ENCODE results near the gene RASGRF1.
"Not testable (repeated sequence)": the region's sequence is repeated elsewhere in the genome, so short reads cannot be mapped to it uniquely, and the experiment has no call there.

Gene RASGRF1

DNA sequence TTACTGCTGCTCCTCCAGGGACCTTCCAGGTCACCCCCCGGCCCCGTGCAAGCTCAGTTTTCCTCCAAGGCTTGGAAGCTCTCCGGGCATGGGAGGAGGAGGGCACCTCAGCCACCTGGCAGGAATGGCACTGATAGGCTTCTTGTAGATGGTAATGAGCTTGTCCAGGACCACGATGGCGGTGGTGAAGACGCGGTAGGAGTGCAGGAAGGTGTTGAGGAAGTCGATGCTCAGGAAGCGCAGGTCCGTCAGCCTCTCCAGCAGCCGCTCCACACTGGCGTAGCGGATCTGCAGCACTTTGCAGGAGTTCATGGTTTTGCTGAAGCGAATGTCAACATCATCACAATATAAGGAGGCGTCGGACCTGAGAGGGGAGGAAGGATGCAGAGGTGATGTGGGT lies 84.5 kb downstream of the RASGRF1 start:
- DNase-seq (ENCODE audit: low read depth) = no peak

GRCh38 chr15:79004336-79004735 lies 86.2 kb downstream of the RASGRF1 start:
- DNase-seq (ENCODE audit: low read depth) = peak; percentile 82

DNA sequence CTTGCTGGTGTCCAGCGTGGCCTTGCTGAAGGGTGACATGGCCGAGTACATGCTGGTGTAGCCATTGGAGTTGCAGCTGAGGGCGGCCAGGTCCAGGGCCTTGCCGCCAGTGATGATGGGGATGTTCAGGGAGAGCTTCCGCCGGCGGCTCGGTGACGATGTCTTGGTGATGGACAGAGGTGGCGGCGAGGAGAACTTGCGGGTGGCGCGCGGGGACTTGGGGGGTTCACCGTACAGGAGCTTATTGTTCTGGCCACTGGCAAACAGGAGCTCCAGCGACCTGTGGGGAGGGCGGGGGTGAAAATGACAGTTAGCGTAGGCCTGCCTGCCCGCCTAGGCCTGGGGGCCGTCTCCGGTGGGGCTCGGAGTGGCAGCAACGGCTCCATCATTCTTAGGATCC lies 86.7 kb downstream of the RASGRF1 start:
- no peak for DNase-seq (ENCODE audit: low read depth)

DNA sequence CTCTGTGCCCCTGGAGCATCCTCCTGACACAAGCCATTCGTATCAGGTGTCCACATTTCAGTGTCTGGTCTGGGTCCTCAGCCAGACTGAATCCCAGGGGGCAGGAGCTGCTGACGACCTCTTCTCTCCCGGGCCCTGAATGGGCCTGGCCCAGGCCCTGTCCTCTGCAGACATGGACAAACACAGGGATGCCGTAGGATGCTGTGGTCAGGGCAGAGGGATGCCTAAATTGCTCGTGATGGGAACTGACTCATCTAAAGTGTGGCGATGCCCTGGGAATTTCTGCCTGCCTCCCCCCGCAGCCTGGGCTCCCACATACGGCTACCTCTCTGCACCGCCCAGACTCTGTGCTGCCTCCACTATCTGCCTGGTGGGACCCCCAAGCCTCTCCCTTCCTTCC lies 87.3 kb downstream of the RASGRF1 start:
- no peak for DNase-seq (ENCODE audit: low read depth)

GRCh38 chr15:79002581-79002980 lies 88.0 kb downstream of the RASGRF1 start:
- DNase-seq (ENCODE audit: low read depth) = no peak

DNA sequence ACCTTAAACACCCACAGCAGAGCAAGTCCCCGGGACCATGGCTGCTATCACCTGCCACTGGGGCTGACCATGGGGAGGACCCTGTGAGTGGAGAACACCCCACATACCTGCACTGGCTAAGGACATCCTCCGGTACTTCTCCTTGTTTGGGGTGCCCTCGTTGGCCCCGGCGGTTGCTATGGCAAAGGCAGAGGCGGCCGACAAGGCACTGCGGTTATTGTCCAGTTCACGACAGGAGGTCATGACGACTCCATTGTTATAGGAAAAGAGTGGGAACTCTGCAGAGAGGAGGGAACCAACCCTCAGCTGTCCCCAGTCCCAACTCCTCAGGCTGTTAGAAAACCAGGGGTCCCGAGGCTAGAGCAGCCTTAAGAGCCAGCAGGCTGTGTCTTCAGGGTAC lies 90.9 kb downstream of the RASGRF1 start:
- no peak for DNase-seq (ENCODE audit: low read depth)

GRCh38 chr15:78998526-78998925 lies 92.1 kb downstream of the RASGRF1 start:
- DNase-seq (ENCODE audit: low read depth) = no peak

- DNase-seq (ENCODE audit: low read depth) = no peak
Measured at GRCh38 chr15:78997981-78998499, 92.5 kb downstream of the RASGRF1 start.

- DNase-seq (ENCODE audit: low read depth) = no peak
Measured at GRCh38 chr15:78996894-78997275, 93.7 kb downstream of the RASGRF1 start.

DNA sequence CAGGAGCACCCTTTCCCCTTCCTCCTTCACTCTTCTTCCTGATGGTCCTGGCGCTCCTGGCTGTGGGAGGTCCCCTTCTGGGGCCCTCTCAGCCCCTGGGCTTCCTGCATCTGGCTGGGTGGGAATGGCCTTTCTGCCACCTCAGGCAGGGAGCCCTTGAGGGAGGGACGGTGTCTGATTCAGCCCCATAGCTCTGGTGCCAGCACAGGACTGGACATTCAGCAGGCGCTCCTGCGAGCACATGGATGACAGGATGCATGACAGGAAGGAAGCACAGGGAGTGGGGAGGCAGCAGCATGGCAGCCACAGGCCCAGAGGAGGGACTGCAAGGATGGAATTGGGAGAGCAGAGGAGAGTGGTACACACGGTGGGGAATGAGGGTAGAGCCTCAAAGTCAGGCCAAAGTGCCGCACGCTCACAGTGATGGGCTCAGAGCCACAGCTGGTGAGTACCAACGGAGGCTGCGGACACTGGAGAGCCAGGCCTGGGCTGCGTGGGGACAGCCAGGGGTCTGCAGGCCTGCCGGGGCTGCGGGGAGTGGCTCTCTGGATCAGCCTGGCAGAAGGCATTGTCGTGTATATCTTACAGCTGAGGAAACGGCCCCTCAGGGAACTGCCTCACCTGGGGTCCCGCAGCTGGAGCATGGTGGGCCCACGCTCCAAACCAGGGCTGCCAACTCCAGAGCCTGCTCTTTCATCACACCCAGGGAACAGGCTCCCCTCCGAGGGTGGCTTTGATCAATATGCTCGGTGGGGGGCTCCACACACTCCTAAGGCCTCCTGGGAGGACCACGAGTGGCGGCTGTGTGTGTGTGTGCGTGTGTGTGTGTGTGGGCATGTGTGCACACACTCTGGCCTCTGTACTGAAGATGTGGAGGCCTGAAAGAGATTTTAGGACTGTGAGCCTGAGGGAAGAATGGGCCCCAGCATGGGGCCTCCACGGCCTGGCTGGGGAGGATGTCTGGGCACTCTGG lies 94.4 kb downstream of the RASGRF1 start:
- no peak for DNase-seq (ENCODE audit: low read depth)

GRCh38 chr15:78995161-78995560 lies 95.4 kb downstream of the RASGRF1 start:
- not testable (repeated sequence) for DNase-seq (ENCODE audit: low read depth)

- no peak for DNase-seq (ENCODE audit: low read depth)
Measured at GRCh38 chr15:78993931-78994530, 96.5 kb downstream of the RASGRF1 start.

DNA sequence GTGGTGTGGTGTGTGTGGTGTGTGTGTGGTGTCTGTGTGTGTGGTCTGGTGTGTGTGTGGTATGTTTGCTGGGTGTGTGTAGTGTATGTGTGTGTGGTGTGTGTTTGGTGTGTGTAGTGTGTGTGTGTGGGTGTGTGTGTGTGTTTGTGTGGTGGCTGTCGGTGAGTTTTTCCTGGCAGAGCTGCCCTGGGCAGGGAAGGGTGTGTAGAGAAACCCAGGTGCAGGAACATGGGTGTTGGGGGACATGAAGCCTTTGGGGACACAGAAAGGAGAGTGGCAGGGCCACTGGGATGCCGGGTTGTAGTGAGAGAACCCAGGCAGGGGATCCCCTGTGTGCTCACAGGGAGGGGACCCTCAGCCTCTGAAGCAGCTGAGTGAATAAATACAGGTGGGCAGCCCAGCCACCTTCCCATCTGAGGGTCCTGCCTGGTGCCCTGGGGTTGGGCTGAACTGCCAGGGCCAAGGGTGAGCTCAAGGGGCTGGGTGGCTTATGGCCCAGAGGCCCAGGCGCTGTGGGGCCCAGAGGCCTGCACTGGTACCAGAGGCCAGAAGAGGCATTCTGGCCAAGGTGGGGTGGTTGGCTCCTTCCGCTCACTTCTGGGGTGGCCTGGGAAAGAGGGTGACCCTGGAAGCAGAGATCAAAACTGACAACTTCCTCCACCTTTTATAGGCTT lies 97.2 kb downstream of the RASGRF1 start:
- no peak for DNase-seq (ENCODE audit: low read depth)

- DNase-seq (ENCODE audit: low read depth) = no peak
Measured at GRCh38 chr15:78992416-78993256, 97.9 kb downstream of the RASGRF1 start.

GRCh38 chr15:78991879-78992278 lies 98.7 kb downstream of the RASGRF1 start:
- no peak for DNase-seq (ENCODE audit: low read depth)

GRCh38 chr15:78991476-78991875 lies 99.1 kb downstream of the RASGRF1 start:
- DNase-seq (ENCODE audit: low read depth) = no peak

DNA sequence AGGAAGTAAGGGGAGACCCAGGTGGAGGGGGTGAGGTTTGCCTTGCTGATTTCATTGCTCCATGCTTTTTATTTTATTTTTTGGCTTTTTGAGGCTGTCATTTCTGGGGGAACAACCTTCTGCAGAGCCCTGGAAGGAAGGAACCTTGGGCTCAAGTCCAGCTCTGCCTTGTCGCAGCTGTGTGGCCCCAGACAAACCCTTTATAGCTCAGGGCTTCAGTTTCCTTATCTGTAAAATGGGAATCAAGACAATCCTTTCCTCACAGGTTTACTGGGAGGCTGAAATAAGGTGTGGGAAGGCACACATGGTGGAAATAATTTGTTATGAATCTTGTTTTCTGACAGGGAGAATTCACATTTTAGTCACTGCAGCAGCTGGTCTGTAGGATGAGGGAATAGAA lies 100.3 kb downstream of the RASGRF1 start:
- no peak for DNase-seq (ENCODE audit: low read depth)

- no peak for DNase-seq (ENCODE audit: low read depth)
Measured at GRCh38 chr15:78989701-78990240, 100.8 kb downstream of the RASGRF1 start.

DNA sequence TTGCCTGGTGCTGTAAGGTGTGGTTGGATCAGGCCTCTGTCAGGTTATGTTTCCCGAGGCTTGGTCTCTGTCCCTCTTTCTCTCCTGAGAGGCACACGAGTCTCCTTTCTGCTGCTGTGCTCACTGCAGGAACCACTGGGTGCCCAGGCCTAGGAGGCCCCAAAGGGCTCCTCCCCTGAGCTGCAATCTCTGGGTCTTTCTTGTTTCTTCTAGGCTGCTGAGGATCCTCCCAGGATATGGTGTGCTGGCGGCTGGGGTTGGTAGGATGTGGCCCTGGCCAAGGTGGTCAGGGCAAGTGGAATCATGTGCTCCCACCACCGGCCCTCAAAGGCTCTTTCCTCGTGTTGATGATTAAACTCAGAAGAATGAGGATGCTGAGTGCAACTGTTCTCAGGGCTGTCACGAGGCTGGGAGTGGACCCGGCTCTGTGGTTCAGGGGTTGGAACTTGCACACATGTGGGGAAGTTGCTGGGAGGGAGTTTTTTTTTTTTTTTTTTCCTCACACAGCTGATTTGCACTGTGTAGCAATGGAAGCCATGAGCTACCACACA lies 102.1 kb downstream of the RASGRF1 start:
- DNase-seq (ENCODE audit: low read depth) = peak; percentile 99

- DNase-seq (ENCODE audit: low read depth) = no peak
Measured at GRCh38 chr15:78987556-78988360, 102.8 kb downstream of the RASGRF1 start.
